Forelimb muscle (tissue), 1 donor: ENCODE measurements around the gene CNOT2. TPM values are rescaled to one million over a fixed set of nuclear protein-coding genes. Genes with fewer than 3 reads are reported as not detected.

Source experiments
- polyA plus RNA-seq: library from polyadenylated mRNA; unstranded; fragments of 120-200 nt; gene quantifications from one replicate; pipeline ENCODE4 v1.2.1, GENCODE V29; 2013; ENCODE audit not compliant: insufficient read length

Gene CNOT2
- polyA plus RNA-seq, 1 donor: 79.9 TPM

Other genes starting within 250 kb of the CNOT2 start
- gene KCNMB4, start 122.9 kb downstream of the CNOT2 start, polyA plus RNA-seq: 12.7 TPM